ENCODE data around the gene CPSF7.

GRCh38 chr11:61404641-61405040 is 25.1 kb downstream of the CPSF7 start:
- TF ChIP-seq CTCF (IDR thresholded peaks at IDR 0.05 in 4 of 5, conservative IDR thresholded peaks at IDR 0.05 in 1 of 5), result no peak
- TF ChIP-seq POLR2A (IDR thresholded peaks at IDR 0.05), result no peak
